Gastrocnemius medialis (tissue), 4 donors: ENCODE measurements around the gene PCCA. TPM values are rescaled to one million over a fixed set of nuclear protein-coding genes. Genes with fewer than 3 reads are reported as not detected.

Experiments
- ATAC-seq, 2 donors: fragments of 150-250 bp; one replicate each; pipeline ENCODE4 v1.9.1; 2016
- DNase-seq, 2 donors: peaks; one replicate each; pipeline ENCODE4 v3.0.0-alpha.2; 2019
- H3K27ac ChIP-seq, 4 donors: fragments of 200-600 bp; sonication (generic); 1 replicate in 1 of 4; 2 replicates in 3 of 4; pipeline ENCODE4 v1.5.1; 2016 to 2018; ENCODE audit warnings: mild to moderate bottlenecking in 2 of 4, moderate library complexity in 1 of 4
- H3K27me3 ChIP-seq, 3 donors: fragments of 200-600 bp; sonication (generic) in 2 of 3; 1 replicate in 1 of 3; 2 replicates in 2 of 3; pipeline versions ENCODE4 v1.5.1 to v1.6.0; 2016 to 2019; ENCODE audit warnings: mild to moderate bottlenecking in 1 of 3, moderate library complexity in 1 of 3
- H3K36me3 ChIP-seq, 2 donors: fragments of 200-600 bp; sonication (generic) in 1 of 2; one replicate each; pipeline ENCODE4 v1.5.1; 2017 to 2018
- H3K4me1 ChIP-seq, 2 donors: fragments of 200-600 bp; sonication (generic) in 1 of 2; one replicate each; pipeline ENCODE4 v1.5.1; 2016 to 2017; ENCODE audit warnings: mild to moderate bottlenecking in 2 of 2
- H3K4me3 ChIP-seq, 4 donors: fragments of 200-600 bp; sonication (generic) in 3 of 4; 1 replicate in 1 of 4; 2 replicates in 3 of 4; pipeline ENCODE4 v1.5.1; 2016 to 2019; ENCODE audit warnings: mild to moderate bottlenecking in 2 of 4
- H3K9me3 ChIP-seq, 3 donors: fragments of 200-600 bp; sonication (generic) in 2 of 3; 1 replicate in 1 of 3; 2 replicates in 2 of 3; pipeline ENCODE4 v1.5.1; 2016 to 2019
- CTCF ChIP-seq, 5 experiments: fragments of 450-650 bp in 3 of 5; fragments of 200-600 bp in 2 of 5; sonication (generic) in 2 of 5; IDR thresholded peaks in 4 of 5; conservative IDR thresholded peaks in 1 of 5; 1 replicate in 4 of 5; 2 replicates in 1 of 5; pipeline ENCODE4 v1.5.1; 2016 to 2019; ENCODE audit warnings: antibody characterized with exemption in 5 of 5, mild to moderate bottlenecking in 3 of 5, moderate library complexity in 3 of 5
- POLR2A ChIP-seq, 2 donors: fragments of 450-650 bp; IDR thresholded peaks; one replicate each; pipeline ENCODE4 v1.6.1; 2017; ENCODE audit warnings: antibody characterized with exemption in 2 of 2, mild to moderate bottlenecking in 2 of 2, moderate library complexity in 2 of 2
- in situ Hi-C, 4 donors: fragments of 200-750 bp; cut with MboI; loops; one replicate each; pipeline versions ENCODE4 v1.15.0 to v1.8.0; 2017; ENCODE audit warnings: low sequenced_read_pairs in 4 of 4
- intact Hi-C: fragments of 100-400 bp; cut with DNase I; formaldehyde crosslinking; loops from one replicate; pipeline ENCODE4 v1.15.1; 2023; ENCODE audit warnings: low total_unique reads
- total RNA-seq, 4 donors: library from RNA; depleted of rRNA; stranded (reverse); fragments of >200 nt; gene quantifications; one replicate each; pipeline versions ENCODE4 v1.1.0 to v1.2.3, GENCODE V29; 2016

PCCA gene
- total RNA-seq, 4 donors from 2014 or later = 7.5 to 19.5 (median 10.8) TPM

DNA sequence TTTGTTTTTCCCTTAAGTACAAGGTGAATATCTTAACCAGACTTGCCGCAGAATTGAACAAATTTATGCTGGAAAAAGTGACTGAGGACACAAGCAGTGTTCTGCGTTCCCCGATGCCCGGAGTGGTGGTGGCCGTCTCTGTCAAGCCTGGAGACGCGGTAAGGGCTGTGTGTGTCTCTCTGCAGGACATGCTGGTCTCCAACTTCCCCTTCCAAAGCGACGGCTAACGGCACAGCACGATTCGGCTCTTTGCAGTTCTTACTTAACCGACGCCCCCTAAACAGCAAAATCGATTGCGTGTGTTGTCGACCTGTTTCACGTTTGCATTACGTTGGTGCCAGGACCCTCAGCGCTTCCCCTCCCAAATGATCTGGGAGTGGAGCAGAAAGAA lies 426.5 kb downstream of the PCCA start:
- TF ChIP-seq CTCF (IDR thresholded peaks at IDR 0.05 in 4 of 5, conservative IDR thresholded peaks at IDR 0.05 in 1 of 5) (no peak), POLR2A (IDR thresholded peaks at IDR 0.05) (no peak)
- ATAC-seq = no peak

DNA sequence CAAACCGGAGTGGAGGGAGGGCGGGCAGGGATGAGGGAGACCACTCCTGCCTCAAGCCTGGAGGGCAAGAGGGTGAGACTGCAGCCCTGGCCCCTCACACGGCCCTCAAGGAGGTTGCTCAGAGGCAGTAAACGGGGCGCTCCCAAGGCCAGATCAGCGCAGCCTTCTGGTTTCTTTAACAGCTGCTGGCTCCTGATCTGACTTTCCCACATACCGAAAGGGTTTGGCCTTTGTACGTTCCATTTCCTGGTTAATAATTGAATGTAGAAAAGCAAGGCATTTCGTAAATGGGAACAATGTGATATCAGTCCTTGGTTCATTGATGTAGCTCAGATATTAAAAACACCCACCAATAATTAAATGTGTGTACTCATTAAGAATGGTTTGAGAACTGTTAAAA lies 428.2 kb downstream of the PCCA start:
- Histone ChIP-seq H3K36me3 (no peaks in the 10 kb centered on the region), H3K9me3 (no peaks in the 10 kb centered on the region), H3K27ac (no peak overlapping the region), H3K4me3 (no peak overlapping the region), H3K4me1 (peaks cover 0 to 3% of the 10 kb centered on the region in 2 donors), H3K27me3 (no peaks in the 10 kb centered on the region)
- intact Hi-C loops (loop anchor here (5.0 to 10.0 kb wide), 2 partner anchors 615 to 1072 kb away; no protein-coding TSS in a partner anchor), in situ Hi-C loops (loop anchor here (10.0 to 25.0 kb wide), 4 partner anchors 282 to 862 kb away; no protein-coding TSS in a partner anchor)
- TF ChIP-seq POLR2A (IDR thresholded peaks at IDR 0.05) = no peak
- no peak for DNase-seq
- ATAC-seq = no peak

More for the DNA sequence above, 426.5 kb downstream of the PCCA start:
- no peaks in the 10 kb centered on the region for H3K36me3 ChIP-seq
- intact Hi-C loops (loop anchor here (2.0 to 10.0 kb wide), 4 partner anchors 599 to 1071 kb away; no protein-coding TSS in a partner anchor), in situ Hi-C loops (loop anchor here (10.0 to 25.0 kb wide), 4 partner anchors 281 to 861 kb away; no protein-coding TSS in a partner anchor)
- no peak overlapping the region for H3K4me3 ChIP-seq
- H3K9me3 ChIP-seq = no peaks in the 10 kb centered on the region
- no peaks in the 10 kb centered on the region for H3K27me3 ChIP-seq
- no peak overlapping the region for H3K27ac ChIP-seq
- H3K4me1 ChIP-seq = peaks cover 0 to 3% of the 10 kb centered on the region in 2 donors
- DNase-seq = no peak

DNA sequence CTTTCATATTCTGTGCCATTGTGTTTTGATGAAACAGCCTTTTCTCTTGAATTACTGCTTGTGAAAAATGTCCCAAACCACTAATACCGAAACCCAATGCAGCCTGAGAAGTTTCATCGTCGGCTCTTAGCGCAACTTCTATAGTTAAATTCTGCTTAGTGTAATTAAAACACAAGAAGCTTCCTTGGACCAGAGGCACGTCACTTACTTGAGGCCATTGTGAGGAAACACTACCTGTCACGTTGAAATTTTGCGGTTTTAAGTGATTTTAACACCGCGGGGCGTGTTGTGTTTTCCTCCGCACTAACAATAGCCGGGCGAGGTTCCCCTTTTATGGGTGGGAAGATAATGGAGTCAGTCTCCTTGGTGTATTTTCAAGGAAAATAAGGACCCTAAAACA lies 428.8 kb downstream of the PCCA start:
- ATAC-seq (no peak), DNase-seq (no peak)
- Histone ChIP-seq H3K36me3 (no peaks in the 10 kb centered on the region), H3K27ac (no peak overlapping the region), H3K4me3 (no peak overlapping the region), H3K9me3 (no peaks in the 10 kb centered on the region), H3K27me3 (no peaks in the 10 kb centered on the region), H3K4me1 (peaks cover 0 to 3% of the 10 kb centered on the region in 2 donors)
- TF ChIP-seq POLR2A (IDR thresholded peaks at IDR 0.05) (no peak), CTCF (IDR thresholded peaks at IDR 0.05 in 4 of 5, conservative IDR thresholded peaks at IDR 0.05 in 1 of 5) (no peak)
- intact Hi-C loops (loop anchor here (5.0 to 10.0 kb wide), 2 partner anchors 615 to 1073 kb away; no protein-coding TSS in a partner anchor), in situ Hi-C loops (loop anchor here (10.0 to 25.0 kb wide), 4 partner anchors 283 to 863 kb away; no protein-coding TSS in a partner anchor)

DNA sequence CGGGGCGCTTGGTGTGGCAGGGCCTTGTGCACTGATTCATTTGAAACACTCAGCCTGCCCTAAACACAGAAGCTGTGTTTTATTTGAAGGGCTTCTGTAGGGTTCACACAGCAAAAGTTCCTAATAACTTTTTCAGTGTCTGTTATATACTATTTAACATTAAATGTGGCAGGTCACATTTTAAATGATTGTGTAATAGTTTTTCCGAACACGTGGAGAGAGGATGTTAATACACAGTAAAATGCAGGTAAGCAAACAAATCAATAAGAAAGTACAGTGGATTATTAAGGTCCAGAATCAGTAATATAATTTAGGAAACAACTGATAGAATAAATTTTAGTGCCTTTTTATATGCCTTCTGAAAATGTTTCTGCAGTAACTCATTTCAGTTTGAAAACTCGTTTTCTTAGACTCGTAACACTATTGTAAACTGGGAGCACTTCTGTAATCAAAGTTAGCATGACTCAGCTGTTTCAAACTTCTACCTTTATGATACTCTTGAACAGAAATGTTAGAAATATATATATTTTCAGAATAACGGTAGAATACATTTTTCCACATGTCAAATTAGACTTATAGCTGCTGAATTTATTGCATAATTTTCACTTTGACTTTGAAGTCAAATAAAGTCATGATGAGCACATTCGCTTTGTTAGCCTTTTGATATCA lies 429.6 kb downstream of the PCCA start:
- no peak for ATAC-seq
- intact Hi-C loops (loop anchor here (5.0 to 10.0 kb wide), 2 partner anchors 616 to 1074 kb away; no protein-coding TSS in a partner anchor), in situ Hi-C loops (loop anchor here (10.0 to 25.0 kb wide), 4 partner anchors 284 to 864 kb away; no protein-coding TSS in a partner anchor)
- no peak overlapping the region for H3K27ac ChIP-seq
- TF ChIP-seq CTCF (IDR thresholded peaks at IDR 0.05 in 4 of 5, conservative IDR thresholded peaks at IDR 0.05 in 1 of 5) (no peak), POLR2A (IDR thresholded peaks at IDR 0.05) (no peak)
- no peak for DNase-seq
- no peaks in the 10 kb centered on the region for H3K9me3 ChIP-seq
- no peaks in the 10 kb centered on the region for H3K36me3 ChIP-seq
- no peak overlapping the region for H3K4me3 ChIP-seq
- H3K4me1 ChIP-seq = peaks cover 0 to 3% of the 10 kb centered on the region in 2 donors
- H3K27me3 ChIP-seq = no peaks in the 10 kb centered on the region

DNA sequence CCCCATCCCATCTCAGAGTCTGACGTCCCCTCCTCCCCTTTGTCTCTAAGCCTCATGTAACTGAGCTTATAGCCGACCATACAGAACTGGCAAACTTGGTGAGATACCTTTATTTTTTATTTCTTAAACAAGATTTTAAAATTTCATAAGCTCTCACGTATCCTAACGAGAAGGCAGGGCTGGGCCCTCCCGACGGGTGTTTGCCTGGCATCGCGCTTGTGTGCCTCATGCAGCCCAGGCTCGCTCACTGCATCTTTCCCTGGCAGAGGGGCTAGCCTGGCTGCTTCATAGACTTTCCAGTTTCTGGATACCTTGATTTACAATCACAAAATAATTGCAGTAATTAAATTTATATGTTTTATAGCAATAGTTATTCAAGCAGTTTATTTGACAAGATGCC lies 430.7 kb downstream of the PCCA start:
- ATAC-seq (no peak), DNase-seq (no peak)
- H3K4me1 ChIP-seq = peaks cover 0 to 2% of the 10 kb centered on the region in 2 donors
- no peak for TF ChIP-seq CTCF (IDR thresholded peaks at IDR 0.05 in 4 of 5, conservative IDR thresholded peaks at IDR 0.05 in 1 of 5)
- TF ChIP-seq POLR2A (IDR thresholded peaks at IDR 0.05) = no peak
- no peaks in the 10 kb centered on the region for H3K36me3 ChIP-seq
- no peaks in the 10 kb centered on the region for H3K27me3 ChIP-seq
- H3K9me3 ChIP-seq = no peaks in the 10 kb centered on the region
- no peak overlapping the region for H3K27ac ChIP-seq
- in situ Hi-C loops = loop anchor here (10.0 to 25.0 kb wide), 4 partner anchors 285 to 865 kb away; no protein-coding TSS in a partner anchor
- H3K4me3 ChIP-seq = no peak overlapping the region
- intact Hi-C loops = loop anchor here (5.0 to 10.0 kb wide), 2 partner anchors 617 to 1075 kb away; no protein-coding TSS in a partner anchor
